ENCODE measurements around the gene BAG1.

The BAG1 gene

DNA sequence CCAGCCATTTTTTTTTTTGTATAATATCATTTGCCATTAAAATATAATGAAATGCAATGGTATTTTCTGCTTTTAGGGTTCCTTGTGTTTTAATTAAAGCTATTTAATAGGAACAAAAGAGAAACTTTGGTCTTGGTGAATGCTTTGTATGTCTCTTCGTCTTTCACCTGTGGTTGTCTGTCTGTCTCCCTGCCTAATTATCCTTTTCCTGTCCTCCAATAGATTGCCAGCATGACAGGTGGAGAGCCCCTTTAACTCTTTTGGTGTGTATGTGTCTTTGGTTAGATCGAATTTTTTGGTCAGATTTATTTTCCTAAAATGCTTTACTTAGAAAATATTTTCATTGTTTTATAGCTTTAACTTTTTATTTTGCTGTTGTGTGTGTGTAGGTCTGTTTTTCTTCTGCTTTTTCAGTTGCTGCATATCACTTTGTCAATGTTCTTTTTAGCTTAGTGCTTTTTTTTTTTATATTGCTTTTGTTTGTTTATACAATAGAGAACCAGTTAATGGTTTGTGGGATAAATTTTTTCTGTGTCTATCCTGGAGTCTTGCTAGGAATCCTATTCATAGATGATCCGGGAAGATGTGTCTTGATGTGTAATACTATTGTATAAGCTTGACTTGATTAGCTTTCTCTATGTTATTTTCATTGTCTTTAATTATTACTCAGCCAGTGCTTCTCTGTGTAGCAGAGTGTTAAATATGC, 8.9 kb upstream of the BAG1 start:
- no peak for DNase-seq

DNA sequence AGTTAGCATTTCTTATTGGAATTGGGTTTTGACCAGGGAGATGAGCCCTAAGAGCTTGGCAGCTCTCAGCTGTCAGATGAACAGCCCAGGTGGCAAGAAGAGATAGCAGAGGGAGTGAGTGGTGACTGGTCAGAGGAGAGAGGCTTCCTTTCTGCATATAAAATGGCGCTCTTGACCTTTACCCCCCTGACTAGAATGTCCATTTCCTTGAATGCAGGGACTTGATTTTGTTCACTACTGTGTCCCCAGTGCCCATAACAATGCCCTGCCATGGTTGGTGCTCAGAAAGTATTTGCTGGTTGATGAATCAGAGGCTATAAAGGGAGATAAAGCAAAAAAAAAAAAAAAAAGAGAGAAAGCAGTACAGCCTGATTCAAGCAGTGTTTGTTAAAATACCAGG, 7.6 kb upstream of the BAG1 start:
- no peak for DNase-seq

DNA sequence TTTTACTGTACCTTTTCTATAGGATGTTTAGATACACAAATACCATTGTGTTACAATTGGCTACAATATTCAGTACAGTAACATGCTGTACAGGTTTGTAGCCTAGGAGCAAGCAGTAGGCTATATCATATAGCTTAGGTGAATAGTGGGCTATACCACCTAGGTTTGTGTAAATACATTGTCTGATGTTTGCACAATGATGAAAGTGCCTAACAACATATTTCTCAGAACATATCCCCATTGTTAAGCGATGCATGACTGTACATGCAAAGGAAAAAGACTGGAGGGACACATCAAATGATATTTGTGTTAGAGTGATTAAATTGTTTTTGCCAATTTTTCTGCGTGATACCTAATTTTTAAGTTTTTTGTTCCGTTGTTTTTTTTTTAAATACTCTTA, 5.6 kb upstream of the BAG1 start:
- no peak for DNase-seq

DNA sequence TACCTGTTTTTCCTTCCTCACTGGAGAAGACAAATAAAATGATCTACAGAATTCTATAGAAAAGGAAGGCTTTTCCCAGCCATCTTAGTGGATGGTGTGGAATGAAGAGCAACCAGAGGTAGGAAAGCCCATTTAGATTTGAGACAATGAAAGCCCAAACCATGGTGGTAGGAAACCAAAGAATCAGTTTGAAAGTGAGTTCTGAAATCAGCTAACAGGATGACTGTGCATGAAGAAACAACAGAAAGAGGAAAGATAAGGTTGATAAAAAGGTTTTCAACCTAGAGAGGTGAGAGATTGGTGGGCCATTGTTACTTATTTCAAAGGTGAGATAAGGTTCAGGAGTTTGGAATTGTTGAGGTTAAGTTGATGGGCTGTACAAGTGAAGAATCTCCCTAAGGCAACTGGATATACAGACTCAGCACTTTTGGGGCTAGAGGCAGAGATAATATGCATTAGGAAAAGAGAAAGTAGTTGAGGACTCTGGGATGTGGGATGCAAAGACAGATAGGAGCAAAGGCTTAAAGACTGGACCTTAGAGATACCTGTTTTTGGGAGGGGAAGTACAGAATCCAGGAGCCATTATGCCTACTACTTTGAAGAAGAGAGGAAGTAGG, 2.8 kb upstream of the BAG1 start:
- DNase-seq, result no peak

DNA sequence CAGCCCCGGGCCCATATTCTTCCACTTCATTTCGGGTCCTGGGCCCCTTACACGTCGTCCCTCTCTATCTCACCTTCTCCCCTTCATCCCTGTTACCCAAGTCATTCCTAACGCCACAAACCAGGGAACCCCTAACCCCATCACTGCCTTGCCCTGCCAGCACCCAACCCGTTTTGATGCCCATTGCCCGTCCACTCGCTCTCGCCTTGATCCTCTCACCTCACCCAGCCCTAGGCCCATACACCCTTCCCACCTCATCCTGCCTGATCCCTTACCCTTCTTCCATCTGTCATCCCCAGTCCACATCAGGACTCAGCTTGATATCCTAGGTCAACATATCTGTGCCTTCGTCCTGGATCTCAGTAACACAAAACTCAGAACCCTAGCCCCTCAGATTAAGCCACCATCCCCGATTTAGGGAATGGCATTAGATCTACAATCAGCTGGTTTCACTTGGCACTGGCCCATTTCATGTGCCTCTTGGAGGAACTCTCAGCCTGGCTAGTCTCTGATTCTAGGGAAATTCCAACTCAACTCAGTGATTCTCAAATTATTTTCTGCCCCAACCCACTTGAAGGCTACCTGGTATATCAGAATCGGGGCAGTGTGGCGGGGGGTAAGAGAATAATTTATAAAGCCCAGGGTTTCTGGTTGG, 830 bp upstream of the BAG1 start:
- DNase-seq, result no peak

DNA sequence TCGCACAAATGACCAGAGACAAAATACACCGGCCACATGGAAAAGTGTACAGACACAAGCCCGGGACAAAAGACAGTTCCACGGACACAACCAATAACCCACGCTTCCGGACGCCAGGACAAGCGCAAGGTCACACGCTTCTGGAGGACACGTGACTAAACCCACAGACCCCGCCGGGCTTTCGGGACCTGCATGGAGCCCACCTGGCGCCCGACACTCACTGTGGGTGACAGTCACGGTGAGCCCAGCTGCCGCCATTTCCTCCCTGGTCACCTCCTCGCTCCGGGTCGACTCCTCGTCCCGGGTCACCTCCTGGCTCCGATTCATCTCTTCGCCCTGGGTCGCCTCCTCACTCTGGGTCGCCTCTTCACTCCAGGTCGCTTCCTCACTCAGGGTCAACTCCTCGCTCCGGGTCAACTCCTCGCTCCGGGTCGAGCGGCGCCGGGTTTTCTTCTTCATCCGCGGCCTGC, 470 bp downstream of the BAG1 start:
- DNase-seq, result no peak

DNA sequence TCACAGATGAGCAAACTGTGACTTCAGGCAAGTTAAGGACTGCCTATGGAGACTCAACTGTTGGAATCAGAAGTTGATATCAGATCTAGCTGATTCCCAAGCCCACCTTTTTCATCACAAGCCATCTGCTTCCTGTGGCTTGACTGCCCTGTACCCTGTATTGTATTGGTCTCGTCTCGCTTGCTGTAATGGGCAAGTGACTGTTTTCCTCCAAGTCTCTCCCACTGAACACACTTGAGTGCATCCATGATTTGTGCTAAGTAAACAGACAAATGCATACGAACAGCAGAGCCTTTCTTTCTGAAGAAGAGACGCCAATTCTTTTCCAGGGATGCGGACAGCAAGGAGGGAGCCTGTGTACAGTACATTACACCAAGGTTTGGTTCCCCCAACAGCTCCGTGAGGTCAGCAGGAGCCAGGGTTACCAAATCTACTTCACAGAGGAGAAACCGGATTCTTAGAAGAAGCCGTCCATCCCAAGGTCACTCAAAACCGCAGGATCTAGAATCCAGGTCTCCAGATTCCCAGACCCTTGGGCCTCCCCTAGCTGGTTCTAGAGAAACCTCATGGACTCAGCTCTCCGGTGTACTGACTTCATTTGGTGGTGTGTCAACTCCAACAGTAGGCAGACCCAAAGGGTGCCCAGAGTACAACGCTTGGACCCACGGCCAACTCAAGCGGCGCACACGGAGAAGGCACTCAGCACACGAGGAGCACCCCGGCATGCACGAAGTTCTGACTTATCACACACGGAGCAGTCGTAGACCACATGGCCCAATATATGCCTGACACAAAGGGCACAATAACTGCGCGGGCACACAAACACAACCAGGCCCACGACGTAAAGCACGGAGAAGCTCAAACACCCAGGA, 1.1 kb downstream of the BAG1 start:
- DNase-seq, result no peak

DNA sequence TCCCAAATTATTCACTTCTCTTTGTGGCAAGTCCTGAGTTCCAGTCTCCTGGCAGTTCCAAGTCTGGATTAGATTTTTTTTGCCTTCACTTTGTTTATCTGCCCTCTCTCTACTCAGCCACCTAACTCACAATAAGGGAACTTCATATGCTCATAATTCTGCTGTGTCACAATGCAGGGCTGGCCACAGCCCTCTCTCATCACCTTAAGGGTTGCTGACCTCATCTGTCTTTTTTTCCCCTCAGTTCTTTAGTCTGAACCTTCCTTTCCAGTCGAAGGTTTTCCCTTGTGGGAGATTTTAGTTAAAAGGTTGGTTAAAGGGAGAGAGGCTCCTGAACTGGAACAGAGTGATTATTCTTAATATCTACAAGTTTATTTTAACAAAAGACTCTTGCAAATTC, 4.1 kb downstream of the BAG1 start:
- DNase-seq, result no peak

DNA sequence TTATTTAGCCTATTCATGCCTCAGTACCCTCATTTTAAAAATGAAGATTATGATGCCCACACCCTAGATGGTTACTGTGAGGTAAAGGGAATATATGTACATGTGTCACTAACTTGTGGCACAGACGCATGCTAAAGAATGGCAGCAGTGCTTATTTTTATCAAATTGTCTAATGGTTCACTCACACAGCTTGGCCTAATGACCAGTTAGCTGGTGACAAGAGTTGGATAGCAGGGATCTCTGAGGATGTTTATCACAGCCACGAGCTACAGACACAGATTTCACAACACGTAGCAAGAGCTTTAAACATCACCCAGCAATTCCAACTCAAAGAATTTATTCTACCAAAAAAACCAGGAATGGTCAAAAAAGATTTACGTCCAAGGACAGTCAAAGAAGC, 7.2 kb downstream of the BAG1 start:
- no peak for DNase-seq

DNA sequence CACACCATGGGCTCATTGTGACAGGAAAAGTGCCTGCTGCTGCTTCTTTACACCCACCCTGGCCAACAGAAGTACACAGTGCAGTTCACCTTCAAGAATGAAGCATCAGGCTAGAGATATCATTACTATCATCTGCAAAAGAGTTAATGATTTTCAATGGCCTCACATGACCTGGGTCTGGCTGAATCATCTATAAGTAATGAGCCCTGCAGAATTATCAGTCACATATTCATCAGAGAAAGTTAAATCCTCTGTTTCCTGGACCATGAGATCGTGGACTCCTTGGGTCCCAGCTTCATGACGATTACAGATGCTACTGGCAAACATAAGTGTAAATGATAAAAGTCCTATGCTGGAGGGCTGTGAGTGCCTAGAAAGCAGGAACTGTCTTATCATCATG, 8.3 kb downstream of the BAG1 start:
- no peak for DNase-seq

DNA sequence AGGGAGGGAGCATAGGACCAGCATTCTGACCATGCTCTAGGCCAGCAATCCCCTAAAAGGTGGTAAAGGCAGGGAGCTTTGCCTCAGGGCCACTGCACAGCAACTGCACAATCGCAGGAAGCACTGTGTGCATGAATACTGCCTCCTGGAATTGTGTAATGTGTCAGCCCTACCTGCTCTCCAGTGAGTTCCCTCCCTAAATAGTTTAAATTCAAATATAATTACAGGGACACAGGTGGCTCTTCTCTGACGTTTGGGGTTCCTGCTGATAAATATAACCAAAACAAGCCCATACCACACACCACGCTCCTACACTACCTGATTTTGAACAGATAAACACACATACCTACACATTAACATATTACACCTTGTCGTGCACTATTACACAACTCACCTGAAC, 9.0 kb downstream of the BAG1 start:
- no peak for DNase-seq

DNA sequence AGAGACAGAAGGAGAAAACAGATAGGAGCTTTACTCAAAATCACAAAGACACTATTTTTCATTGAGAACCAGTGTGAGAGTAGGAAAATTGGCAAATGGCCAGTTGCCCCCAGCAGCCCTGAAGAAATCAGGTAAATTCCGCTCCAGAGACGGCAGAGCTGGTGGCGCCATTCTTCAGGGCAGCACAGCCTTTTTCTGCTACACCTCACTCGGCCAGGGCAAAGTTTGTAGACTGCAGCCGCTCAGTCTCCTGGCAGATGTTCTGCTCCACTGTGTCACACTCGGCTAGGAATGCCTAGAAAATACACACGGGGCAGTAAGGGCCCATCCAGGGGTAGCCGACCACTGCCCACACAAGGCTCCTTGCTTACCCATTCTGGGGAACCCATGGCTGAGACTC, 9.5 kb downstream of the BAG1 start:
- no peak for DNase-seq

DNA sequence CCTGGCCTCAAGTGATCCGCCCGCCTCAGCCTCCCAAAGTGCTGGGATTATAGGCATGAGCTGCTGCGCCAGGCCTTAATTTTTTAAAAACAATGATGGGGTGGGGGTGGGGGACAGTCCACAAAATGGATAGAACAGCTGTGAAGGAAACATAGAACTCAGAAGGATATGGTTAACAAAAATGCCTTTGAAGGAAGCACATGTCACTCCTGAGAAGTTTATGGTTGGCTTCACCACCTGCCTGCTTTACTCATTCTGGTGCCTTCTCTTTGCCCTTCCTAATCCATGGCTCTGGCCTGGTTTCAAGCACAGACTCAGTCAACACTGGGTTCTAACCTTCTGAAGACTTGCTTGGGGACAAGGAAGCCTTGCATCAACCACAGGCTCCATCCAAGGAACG, 10.3 kb downstream of the BAG1 start:
- DNase-seq, result no peak

DNA sequence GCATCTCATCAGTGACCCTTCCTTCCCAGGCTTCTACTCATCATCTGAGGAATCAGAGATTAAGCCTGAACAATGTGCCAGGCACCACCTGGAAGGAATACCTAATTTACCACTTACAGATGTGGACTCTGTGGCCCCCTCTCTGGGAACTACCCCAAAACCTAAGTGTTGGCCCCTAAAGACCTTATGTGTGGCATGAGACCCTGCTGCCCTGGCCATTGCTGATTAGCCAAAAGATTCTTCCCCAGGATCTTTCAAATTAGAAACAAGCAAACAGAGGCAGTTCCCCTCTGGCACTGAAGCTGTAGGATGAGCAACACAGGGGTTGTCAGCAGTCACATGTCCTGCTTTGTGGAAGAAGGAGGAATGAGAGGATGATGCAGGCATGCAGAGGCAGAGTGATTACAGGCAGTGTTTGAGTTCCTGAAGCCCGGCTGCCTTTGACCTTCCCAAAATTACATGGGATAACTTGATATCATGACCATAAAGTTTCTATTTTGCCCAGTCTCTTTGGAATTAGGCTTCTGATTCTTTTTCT, 14.0 kb downstream of the BAG1 start:
- DNase-seq, result no peak

DNA sequence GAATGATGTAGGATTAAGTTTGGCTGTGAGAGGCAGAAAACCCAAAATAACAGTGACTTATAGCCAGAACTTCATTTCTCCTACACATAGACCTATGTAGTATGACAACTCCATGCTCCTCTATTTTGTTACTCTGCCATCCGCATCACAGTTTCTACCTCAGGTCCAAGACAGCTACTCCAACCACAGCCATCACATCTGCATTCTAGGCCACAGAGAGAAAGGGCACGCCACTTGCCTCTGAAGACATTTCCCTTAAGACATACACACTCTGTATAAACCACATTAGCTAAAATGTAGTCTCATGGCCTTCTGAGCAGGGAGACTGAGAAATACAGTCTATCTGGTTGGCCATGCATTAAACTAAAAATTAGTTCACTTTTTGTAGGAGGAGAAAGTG, 14.5 kb downstream of the BAG1 start:
- DNase-seq, result no peak

DNA sequence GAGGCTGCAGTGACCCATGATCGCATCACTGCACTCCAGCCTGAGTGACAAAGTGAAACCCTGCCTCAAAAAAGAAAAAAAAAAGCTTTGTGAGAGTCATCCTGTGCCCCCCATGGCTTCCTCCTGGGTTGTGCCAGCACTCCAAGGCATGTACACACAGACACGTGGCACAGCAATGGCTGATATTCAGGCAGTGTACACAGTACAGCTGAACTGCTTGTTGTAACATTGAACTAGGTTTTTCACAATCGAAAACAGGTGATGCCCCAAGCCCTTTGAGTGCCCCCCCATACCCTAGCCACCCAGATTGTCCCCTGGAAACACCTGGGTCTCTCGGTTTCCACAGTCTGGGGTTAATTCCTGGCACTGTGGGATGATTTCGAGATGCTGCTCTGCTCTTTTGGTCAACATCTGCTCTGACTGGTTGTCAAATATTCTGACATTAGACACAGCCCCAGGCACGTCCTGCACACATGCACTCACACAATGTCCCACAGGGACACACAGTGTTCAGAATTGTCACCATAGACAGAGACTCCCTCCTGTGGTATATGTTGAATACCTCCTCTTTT, 15.3 kb downstream of the BAG1 start:
- DNase-seq, result no peak

DNA sequence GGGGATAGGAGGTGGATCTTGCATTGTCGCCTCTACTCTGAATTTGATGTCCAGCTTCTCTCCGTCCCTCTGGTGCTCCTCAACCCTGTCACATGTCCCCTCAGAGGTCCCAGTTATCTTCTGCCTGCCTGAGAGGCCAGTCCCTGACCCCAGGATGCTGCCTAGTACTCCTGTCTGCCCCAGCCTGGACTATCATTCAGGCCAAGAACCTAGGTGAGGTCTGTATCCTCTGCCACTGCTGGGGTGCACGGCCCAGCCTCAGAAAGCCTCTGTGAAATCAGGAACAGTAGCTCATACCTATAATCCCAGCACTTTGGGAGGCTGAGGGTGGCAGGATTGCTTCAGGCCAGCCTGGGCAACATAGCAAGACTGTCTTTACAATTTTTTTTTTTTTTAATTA, 15.9 kb downstream of the BAG1 start:
- no peak for DNase-seq

DNA sequence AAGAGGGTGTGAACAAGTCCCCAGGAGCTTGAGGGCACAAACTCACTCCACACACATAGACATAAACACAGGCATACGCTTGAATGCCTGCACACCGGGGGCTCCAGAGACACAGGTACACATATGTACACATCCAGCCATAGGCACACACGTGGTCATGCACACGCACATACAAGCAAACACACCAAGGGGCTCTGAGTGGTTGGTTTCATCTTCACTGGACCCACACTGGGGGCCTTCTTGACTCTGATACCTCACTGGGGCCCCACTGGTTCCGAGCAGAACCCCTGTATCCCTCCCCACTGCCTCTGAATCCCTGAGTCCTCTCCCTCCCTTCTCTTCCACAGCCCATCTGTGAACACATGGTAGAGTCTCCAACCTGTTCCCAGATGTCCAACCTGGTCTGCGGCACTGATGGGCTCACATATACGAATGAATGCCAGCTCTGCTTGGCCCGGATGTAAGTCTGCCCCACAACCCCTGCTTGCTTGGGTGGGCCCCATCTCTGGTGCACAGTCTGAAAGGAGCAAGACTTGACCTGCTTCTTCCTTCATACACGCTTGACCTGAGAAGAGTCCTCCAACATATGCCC, 18.1 kb downstream of the BAG1 start:
- no peak for DNase-seq

DNA sequence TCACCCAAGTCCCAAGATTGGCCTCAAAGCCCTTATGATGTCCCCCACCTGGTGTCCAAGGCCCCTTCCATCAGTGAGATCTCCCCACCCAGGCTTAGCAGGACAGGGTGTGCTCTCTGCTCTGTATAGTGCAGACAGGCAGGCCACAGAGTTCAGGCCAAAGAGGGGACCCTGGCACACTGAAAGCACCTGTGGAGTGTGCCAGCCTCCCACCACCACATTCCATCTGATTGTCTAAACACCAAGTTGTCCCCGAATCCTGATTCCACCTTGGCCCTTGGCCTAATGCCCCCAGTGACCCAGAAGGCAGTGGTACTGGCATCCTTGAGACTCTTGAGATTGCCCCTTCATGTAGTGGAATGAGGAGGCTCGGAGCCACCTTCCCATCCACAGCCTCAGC, 19.2 kb downstream of the BAG1 start:
- DNase-seq, result no peak

DNA sequence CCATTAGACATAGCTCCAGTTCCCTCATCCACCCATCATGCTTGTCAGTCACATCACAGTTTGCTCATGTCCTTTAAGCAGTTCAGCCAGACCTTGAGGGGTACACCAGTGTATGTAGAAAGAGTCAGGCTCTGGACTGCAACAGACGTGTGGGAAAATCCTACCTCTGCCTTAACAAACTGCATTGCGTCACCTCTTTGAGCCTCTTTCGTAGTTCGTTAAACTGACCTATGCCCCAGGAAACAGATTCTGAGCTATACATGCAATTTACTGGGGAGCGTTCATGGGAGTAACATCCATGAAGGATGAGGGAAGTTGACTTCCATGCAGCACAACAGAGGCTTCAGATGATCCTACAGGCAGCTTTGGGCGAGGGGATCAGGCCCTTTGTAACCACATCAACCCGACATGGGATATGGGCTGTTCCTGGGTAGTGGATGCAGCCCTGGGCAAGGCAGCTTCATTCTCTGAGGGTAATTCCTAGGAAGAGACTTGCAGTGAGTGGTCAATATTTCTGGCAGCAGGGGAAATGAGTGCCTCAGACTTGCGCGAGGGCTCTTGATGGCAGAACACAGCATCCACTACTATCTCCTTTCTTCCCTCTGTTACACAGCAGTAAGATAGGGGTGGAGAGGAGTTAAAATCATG, 20.2 kb downstream of the BAG1 start:
- no peak for DNase-seq

DNA sequence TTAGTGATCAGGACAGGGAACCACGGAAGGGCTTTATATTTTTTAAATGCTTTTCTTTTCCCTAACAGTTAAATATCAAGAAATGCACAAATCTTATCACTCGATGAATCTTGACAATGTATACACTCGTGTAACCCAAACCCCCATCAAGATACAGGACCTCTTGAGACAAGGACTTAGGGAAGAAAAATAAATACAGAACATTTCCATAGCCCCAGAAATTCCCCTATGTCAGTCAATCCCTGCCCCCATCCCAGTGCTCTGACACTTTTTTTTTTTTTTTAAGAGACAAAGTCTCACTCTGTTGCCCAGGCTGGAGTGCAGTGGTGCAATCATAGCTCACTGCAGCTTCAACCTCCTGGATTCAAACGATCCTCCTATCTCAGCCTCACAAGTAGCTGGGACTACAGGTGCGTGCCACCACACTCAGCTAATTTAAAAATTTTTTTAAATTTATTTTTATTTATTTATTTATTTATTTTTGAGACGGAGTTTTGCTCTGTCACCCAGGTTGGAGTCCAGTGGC, 21.8 kb downstream of the BAG1 start:
- DNase-seq, result no peak

DNA sequence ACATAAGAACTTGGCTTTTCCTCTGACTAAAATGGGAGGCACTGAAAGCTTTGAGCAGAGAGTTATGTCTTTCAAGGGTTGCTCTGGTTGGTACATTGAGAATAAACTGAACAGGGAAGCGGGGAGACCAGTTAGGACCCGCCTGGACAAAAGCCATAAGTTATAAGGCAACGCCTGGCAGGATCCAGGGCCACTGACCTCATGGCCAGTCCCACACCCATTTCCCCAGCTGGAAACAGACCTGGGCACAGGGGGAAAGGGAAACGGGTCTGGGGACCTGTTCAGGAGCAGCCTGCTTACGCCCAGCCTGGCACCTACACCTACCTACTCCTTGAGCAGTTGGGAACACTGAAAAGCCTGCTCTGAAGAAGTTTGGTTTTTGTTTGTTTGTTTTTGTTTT, 23.2 kb downstream of the BAG1 start:
- DNase-seq, result no peak
